Inferior parietal cortex (tissue), 1 donor: Measurements from ENCODE around the gene ZEB2.

Source experiments
- DNase-seq: peaks from one replicate; pipeline ENCODE4 v3.0.0-alpha.2; 2016; ENCODE audit errors: extremely low spot score

Gene ZEB2

DNA sequence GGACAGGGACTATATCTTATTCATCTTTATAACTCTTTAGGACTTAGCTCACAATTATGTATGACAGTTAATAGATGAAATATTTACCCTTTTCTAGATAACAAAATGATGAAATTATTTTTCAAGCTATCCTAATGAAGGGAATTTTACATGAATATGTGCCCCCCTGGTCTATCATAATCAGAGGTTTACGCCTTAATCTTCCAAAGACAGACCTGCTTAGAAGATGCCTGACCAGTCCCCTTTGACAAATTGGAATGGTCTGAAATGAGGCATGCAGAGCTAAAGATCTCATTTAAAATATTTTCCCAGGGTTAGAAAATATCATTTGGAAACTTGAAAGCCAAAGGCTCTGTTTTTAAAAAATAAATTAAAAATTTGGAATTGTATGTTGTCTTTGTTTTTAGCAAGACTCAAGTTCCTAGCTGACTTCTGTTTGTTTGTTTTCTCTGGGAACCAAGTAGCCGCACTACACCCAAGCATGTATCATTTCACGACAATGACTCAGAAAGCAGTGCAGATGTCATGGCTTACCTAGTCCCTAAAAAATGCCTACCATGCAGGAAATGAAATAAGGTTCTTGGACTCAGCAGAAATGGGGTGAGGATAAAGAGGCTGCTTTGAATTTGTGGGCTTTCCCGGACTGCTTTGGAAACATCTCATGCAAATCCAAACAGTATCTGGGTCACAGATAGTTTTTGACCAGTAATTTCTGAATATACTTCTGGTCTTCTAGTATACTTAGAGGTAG lies 162.1 kb downstream of the ZEB2 start:
- no peak for DNase-seq

DNA sequence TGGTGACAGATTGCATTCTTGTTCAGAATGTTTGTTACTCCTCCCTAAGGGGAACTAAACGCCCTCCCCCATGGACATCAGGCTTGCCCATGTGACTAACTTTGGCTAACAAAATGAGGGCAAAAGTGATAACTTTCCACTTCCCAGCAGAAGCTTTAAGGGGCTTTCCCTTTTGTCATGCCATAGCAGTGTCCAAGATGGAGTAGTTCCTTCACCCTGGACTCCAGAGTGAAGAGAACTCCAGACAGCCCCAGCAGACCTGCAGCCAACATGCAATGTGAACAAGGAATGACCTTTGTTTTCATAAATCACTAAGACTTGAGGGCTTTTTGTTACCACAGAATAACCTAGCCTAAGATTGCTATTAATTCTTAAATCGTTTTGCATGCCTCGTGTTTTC lies 163.5 kb downstream of the ZEB2 start:
- no peak for DNase-seq

DNA sequence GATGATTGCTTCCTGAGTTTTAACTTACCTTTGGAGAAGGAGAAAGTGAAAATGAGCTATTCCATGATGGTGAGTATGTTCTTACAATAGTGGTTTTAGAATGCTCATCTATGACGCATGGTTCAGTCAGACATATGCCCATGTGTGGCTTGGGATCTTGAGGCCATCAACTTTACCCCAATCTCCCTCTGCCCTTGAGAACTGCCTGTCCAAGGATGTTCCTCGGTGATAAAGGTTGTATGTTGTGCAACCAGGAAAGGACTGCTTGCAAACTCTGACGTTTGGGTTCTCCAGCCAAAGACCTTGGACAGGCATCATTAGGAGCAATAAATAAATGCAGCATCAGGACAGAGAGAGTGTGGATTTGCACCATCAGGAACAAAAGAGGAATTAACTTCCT lies 165.0 kb downstream of the ZEB2 start:
- DNase-seq, result no peak

DNA sequence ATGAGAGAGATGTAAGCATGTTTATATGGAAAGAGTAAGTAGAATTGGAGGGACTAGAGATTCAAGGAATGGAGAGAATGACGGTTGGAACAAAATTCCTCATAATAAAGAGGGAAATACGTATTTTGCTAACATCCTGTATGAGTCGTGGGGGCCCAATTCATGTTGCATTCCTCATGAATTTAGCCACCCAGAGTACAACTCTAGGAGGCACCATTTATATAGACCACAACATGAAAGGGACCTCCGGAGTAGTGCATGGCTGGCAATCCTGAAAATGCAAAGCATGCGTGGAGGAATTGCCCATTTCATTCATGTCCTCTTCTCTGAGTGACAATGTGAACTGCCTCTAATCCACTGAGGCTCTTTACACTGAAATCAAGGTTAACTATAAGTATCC lies 168.2 kb downstream of the ZEB2 start:
- no peak for DNase-seq

DNA sequence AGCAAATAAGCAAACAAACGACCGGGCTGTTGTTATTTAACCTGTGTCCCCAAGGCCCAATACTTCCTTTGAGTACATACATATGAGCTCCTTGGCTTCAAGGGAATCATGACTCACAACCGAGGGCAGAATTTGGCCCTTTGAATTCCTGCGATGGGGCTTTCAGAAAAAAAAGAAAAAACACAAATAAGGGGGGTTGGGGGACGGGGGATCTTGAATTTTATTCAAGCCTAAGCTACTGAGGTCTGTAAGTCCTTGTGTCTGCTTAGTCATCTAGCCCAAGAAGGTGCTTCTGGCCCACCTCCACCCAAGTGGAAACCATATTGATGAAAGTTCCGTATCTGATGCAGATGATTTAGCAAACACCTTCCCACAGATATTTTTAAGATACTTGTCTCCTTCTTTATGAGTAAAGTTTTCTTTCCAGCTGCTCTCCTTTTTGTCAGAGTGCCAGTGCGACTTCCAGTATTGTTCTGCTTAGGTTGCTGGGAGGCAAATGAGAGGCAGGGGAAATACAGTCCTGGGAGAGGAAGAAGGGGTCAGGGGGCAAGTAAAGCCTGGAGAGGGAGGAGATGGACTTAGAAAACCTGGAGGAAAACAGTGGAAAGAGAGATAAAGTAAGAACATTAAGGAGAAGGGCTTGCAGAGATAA lies 169.6 kb downstream of the ZEB2 start:
- DNase-seq, result no peak

DNA sequence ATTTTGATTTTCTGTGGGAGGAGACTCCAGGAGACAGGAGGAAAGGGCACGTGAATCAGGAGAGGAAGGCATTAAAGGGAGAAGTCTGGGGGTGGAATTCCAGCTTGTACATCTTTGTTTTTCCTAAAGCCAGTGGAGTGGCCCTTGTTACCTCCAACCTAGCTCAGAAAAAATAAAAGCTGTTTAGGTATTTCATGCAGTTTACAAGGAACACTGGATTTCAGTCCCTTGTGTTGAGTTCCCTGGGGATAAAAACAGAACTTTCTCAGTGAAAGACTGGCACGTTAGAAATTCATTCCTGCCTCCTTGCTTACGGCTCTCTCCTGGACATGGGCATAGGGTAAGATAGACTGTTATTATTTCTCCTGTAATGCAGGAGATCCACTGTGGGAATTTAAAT lies 170.2 kb downstream of the ZEB2 start:
- DNase-seq, result no peak

DNA sequence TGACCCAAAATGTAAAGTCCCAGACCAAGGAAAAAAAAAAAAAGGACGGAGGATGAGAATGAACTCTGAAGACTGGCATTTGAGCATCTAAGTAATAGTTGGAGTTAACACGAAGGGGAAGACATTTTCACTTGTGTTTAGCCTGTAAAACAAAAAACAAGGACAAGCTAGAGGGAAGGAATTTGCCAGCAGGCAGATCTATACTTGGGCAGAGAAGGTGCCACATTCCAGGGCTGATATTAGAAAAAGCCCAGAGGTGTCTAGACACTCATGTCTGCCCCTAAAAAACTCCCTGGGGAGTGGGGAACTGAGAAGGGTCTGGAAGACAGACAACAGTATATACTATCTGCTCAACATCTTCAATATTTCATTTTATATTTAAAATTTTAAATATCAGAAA lies 171.1 kb downstream of the ZEB2 start:
- DNase-seq, result no peak

DNA sequence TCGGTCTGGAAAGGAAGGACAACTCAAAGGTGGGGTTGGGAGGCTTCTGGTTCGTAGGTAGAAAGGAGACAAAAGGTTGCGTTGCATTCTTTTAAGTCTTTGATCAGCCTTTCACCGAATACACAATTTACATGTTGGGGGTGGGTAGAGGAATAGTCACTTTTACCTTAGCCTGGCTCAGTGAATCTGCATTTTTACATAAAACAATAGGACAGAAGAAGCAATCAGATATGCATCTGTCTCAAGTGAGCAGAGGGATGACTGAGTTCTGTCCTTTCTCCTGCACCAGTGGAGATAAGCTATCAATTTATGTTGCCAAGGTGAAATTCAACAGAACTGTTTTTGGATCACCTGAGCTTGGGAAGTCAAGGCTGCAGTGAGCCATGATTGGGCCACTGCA lies 173.7 kb downstream of the ZEB2 start:
- no peak for DNase-seq

DNA sequence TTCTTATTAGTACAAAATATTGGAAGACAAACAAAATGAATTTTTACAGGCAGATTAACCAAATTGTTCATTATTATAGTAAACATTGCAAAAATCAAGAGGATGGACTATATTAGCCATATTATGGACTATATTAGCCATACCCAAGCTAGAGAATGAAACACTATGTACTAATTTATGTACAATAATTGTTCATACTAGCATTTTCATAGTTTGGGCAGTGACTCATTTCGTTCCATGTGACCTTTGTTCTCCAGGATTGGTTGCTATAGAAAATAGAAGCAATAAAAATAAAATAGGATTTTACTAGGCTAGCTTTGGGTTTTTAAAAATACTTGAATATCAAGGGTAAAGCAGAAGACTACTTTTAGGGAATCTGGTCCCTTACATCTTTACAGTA lies 176.8 kb downstream of the ZEB2 start:
- DNase-seq, result no peak

DNA sequence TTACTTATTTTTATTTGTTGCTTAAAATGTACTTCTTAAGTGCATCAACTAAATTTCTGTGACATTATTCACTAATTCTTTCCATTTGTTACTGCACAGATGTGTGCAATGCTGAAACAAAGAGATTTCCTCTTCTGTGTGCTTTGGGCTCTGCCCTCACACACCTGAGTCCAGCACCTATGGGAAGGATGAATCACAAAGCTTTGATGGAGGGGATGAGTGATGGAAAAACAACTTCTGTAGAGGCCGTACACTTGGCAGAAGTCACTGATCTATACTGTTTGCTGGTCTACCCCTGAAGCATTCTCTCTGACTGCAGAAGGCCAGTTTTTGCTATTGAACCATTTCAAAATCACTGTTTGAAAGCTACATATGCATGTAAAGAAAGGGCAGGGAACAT lies 178.4 kb downstream of the ZEB2 start:
- no peak for DNase-seq

DNA sequence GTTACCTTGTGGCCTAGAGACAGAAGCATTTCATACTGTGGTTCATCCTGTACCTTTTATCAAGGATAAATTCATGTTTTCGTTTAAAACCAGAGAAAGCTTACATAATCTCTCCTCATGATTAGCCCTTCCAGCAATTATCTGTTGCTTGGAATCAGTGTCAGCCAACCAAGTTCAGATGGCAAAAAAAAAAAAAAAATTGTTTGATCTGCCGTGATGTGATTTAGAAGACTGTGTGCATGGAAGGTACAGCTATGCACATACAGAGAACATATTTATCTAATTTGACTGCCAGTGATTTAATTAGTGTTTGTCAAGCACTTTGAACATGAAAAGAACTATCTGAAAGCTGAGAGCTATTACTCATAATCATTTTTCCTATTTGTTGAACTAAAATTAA lies 180.9 kb downstream of the ZEB2 start:
- no peak for DNase-seq

DNA sequence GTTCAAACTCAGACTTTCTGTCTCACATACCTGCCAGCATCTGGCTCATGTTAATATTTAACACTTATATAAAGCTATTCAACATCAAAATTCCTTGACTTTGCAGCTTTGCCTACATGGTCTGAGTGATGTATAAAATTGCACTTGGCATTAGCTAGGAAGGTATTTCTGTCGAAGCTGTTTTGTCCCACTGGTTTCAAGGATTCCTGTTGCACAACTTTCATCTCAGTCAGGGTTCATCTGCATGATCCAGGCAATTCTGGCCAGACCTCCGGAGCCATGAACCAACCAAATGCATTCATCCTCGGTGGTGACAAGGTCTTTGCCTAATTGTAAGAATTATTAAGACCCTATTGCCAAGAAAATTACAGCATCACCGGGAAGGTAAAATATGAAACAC lies 185.4 kb downstream of the ZEB2 start:
- DNase-seq, result no peak
